HG03196 (cell line): Measurements from ENCODE around the gene EFNB1.

ENCODE experiments used
- ATAC-seq: cut with Tn5 transposase; IDR thresholded peaks from one replicate; pipeline ENCODE4 v1.9.1; 2021; ENCODE audit not compliant: unreplicated experiment

Gene EFNB1

GRCh38 chrX:68880846-68881552 lies 52.2 kb downstream of the EFNB1 start:
- ATAC-seq: no peak

DNA sequence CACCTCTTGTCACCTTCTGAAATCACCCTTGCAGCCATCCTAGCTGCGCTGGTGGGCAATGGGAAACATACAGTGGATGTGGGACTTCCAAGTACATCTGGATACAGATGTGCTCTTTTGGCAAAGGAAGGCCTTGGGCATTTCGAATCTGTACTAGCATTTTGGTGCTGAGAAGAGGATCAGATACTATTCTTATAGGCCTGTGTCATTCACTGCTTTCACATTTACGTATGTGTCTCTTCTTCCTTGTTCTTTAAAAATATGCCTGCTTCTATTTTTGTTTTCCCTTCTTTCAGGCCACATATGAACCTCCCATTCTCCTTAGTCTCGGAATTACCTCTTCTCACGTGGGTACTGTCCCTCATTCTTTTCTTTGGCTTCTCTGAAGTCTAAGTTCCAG lies 53.1 kb downstream of the EFNB1 start:
- ATAC-seq: no peak

DNA sequence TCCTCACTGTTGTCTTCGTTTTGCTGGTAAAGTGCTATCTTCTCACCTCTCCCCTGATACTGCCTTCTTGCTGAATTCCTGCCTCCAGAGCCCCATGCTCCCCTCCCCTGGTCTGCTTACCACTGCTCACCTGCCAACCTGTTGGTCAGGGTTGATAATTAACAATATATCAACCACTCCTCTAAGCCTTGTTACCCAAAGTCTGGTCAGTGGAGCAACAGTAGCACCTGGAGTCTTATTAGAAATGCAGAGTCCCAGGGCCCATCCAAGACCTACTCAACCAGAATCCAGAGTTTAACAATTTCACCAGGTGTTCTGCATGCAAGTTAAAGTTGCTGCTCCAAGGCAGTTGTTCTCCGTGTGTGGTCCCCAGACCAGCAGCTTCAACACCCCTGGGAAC lies 55.0 kb downstream of the EFNB1 start:
- no peak for ATAC-seq

DNA sequence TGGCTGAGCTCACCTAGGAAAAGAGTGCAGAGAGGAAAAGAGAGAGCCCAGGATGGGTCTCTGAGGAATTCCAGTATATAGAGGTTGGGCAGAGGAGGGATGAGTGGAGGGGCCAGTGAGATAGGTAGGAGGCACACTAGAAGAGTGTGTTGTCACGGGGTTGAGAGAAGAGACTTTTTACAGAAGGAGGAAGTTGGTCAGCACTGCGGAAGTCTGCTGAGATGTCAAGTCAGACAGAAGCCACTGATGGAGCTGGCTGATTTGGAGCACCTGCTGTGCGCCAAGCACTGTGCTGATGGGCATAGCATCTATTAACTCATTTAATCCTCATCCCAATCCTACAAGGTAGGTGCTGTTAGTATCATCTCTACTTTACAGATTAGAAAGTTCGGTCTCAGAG lies 60.4 kb downstream of the EFNB1 start:
- ATAC-seq: no peak
